Stimulated activated CD8-positive, alpha-beta memory T cell treated with anti-CD3 and anti-CD28 coated beads, Interleukin-15, amount 100 ng/mL, for 24 hours (primary cell): ENCODE results near the gene SSBP3.
"Not testable (repeated sequence)": the region's sequence is repeated elsewhere in the genome, so short reads cannot be mapped to it uniquely, and the experiment has no call there.

Source experiments
- DNase-seq: peaks from one replicate; pipeline ENCODE4 v3.0.0-alpha.2; 2020; ENCODE audit warnings: low read depth

The SSBP3 gene

GRCh38 chr1:54244655-54245054, 161.5 kb downstream of the SSBP3 start:
- DNase-seq, result no peak

GRCh38 chr1:54243022-54243421, 163.2 kb downstream of the SSBP3 start:
- DNase-seq, result no peak

DNA sequence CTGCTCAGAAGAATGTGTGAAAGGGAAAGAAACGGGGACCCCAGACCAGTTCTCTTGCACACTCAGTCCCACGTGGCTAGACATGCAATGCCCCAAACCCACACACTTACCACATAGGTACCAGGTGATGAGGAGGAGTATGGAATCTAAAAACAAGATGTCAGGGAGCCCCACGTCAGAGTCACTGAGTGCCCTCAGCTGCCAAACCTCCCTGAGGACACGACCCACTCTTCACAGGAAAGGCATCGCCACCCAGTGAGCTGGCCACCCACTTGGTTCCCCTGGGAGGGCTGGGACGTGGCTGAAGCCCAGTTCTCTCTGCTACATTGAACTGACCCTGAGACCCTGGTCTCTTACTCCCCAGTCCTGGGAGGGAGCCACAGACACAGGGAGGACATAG, 164.8 kb downstream of the SSBP3 start:
- no peak for DNase-seq

GRCh38 chr1:54240741-54241335, 165.4 kb downstream of the SSBP3 start:
- no peak for DNase-seq

DNA sequence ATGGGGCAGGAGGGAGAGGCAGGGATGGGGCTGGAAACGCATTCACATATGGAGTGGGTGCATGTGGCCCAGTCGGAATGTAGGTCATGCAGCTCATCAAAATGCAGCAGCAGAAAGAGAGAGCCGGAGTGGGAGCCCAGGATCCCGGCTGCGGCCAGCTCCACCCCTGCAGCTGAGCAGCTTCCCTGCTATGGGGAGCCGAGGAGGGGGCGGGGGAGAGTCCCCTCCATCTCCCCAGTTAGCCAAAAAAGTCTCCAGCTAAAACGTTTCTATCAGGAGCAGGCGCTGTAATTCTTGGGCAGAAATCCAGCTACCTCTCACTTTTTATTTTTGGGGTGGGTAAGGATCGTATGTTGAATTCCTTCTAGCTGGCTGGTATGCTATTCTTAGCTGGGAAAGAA, 166.6 kb downstream of the SSBP3 start:
- DNase-seq, result no peak

DNA sequence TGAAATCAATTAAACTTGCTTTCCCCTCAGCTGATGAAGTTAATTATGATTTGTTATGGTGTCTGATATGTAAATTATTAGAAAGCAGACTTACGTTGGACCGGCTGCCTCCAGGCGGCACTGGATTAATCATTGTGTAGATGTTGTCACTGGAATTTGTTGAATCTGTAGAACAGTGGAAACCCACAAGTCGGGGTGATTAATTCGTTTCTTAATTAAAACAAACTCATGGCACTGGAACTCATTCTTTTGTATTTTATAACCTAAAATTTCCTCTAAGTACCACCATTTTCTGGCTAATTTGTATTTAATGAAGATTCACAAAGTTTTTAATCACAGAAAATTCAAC, 167.2 kb downstream of the SSBP3 start:
- DNase-seq, result no peak

GRCh38 chr1:54238353-54239034, 167.7 kb downstream of the SSBP3 start:
- DNase-seq, result no peak

DNA sequence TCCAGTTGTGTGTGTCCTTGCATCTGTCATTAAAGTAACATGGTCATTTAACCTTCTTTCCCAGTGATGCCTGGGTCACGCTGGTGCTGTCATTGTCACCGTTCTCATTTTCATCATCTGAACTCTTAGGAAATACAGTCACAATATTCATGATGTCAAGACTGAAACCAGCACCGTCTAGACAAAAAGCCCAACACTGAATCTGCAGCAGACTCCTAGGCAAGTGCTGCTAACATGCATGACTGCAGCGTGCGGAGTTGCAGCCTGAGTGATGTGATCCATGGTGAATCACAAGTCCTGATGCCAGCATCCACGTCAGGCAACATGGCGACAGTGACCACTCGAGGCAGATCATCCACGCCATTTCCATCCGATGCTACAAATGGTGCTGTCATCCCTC, 168.6 kb downstream of the SSBP3 start:
- DNase-seq, result no peak

- DNase-seq, result no peak
Measured at GRCh38 chr1:54234284-54234683, 171.9 kb downstream of the SSBP3 start.

DNA sequence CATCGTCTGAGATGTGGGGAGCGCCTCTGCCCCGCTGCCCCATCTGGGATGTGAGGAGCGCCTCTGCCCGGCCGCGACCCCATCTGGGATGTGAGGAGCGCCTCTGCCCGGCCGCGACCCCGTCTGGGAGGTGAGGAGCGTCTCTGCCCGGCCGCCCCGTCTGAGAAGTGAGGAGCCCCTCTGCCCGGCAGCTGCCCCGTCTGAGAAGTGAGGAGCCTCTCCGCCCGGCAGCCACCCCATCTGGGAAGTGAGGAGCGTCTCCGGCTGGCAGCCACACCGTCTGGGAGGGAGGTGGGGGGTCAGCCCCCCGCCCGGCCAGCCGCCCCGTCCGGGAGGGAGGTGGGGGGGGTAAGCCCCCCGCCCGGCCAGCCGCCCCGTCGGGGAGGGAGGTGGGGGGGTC, 173.0 kb downstream of the SSBP3 start:
- not testable (repeated sequence) for DNase-seq

DNA sequence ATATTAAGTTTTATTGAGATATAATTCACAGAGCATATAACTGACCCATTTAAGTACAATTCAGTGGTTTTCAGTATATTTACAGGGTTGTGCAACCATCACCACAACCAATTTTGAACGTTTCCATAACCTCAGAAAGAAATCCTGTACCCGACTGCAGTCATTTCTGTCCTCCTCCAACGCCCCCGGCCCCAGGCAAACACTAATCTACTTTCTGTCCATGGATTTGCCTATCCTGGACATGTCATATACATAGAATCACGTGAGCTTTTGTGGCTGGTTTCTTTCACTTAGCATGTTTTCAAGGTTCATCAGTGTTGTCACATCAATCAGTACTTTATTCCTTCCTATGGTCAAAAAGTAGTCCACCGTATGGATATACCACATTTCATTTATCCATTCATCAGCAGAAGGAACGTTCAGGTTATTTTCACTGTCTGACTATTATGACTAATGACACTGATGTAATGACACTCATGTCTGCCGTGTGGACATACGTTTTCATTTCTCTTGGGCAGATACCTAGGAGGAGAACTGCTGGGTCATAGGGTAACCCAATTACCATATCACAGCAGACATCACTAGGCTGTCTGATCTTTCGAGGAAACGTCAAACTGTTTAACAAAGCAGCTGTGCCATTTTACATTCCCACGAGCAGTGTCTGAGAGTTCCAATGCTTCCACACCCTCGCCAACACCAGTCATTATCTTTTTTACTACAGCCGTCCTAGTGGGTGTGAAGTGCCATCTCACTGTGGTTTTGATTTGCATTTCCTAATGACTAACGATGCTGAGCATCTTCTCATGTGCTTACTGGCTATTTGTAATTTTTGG, 175.5 kb downstream of the SSBP3 start:
- no peak for DNase-seq

DNA sequence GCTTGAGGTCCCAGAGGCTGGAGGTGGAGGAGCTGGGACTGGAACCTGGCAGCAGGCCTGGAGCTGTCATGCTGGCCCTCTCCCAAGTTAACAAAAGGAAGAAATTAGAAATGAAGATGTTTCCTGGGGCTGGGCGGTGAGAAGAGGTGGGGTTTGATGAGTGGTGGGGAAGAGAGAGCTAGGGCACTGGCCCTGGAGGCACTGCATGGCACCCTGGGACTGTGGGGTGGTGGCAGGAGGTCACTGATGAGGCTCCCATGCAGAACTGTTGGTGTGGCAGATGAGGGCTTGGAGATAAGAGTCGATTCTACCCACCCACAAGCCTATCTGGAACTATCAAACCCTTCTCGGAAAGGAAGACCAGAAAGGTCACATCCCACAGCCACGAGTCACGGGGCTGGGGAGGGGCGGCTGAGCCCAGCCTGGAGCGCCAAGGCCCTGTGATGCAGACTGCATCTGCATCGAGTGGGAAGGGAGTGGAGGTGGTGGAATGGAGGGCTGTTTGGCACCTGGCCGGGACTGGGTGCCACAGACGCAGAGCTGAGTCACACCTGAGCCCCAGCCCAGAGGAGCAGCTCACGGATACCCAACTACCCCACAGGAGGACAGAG, 176.8 kb downstream of the SSBP3 start:
- DNase-seq, result no peak

DNA sequence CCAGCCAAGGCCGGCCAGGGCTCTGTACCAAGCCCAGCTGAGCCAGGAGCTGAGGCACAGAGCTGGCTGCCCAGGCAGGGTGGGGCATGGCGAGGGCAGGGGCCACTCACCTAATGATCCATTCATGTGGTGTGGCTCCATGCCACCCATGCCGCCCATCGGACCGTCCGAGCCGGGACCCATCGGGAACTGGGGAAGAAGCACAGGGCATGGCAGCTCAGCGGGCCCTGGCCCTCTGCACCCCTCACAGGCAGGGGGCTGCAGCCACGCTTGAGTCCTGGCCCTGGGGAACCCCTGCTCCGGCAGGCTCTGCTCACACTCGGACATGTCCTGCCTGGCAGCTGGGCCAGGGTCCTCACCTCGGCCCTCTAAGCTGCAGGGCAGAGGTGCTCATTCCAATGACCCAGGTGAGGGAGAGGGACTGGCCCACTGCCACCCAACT, 177.5 kb downstream of the SSBP3 start:
- no peak for DNase-seq

GRCh38 chr1:54227891-54228310, 178.3 kb downstream of the SSBP3 start:
- no peak for DNase-seq

DNA sequence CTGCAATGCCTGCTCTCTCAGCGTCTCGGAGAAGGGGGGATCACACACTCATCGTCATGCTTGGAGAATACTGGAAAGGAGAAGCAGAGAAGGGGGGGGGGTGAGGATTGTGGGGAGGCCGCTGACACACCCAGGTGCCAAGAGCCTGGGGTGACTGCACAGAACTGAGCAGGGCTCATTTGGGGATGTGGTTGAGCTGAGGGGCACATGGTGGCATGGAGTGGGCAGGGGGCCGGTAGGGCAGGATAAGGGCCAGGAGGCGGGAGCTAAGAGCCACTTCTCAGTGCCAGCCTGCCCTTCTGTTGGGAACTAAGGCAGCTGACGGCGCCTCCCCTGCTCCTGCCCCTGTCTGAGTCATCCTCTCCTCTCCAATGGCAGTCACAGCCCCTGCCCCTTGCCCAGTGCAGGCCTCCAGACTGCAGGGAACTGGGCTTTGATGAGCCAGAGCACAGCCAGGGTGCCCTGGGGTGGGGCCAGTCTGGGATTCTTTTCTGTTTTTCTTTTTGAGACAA, 179.0 kb downstream of the SSBP3 start:
- no peak for DNase-seq

- DNase-seq, result no peak
Measured at GRCh38 chr1:54225986-54226559, 180.1 kb downstream of the SSBP3 start.

GRCh38 chr1:54225378-54225777, 180.8 kb downstream of the SSBP3 start:
- DNase-seq, result no peak

- no peak for DNase-seq
Measured at GRCh38 chr1:54224233-54224632, 182.0 kb downstream of the SSBP3 start.

GRCh38 chr1:54223441-54224202, 182.6 kb downstream of the SSBP3 start:
- DNase-seq, result no peak

DNA sequence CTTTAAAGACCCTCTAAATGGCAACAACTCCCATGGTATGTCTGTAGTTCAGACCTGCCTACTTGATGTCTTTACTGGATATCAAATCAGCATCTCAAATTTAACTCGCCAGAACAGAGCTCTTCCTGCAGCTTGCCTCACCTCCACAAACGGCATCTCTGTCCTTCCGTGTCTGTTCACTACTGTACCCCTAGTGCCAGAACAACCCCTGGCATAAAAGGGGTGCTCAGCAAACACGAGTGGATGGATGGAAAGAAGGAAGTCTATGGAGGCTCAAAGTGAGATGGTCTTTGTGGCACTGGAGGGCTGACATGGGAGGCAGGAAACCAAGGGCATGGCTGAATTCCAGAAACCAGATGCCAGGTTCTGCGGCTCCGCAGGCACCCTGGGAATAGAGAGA, 183.5 kb downstream of the SSBP3 start:
- no peak for DNase-seq

DNA sequence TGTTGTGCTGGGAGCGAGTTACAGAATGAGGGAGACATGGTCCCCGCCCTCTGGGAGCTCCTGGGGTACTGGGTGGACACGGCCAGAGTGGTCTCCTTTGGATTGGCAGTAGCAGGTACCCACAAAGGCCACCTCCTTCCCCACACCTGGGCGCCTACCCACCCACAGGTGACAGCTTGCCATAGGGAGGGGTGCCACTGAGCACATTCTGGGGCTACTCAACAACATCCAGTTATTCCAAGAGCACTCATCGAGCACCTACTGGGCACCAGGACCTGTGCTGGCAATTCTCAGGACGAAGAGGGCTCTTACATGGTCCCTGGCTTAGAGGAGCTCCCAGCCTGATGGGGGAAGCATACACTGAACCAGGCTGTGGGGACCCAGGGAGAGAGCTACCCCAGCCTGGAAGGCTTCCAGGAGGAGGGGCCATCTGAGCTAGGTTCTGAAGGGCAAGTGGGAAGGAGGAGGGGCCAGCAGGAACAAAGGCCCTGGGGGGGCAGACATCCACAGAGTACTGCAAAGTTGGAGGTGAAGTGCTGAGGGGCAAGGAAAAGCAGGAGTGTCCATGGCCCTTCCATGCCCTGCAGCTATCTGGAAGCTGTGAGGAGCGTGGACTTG, 184.2 kb downstream of the SSBP3 start:
- no peak for DNase-seq
